GM12875 (cell line): ENCODE data around the gene CPSF6.
A peak's percentile ranks its signal among the peaks of the same experiment; 100 is the strongest.

ENCODE experiments used
- H3K4me3 ChIP-seq: one replicate; pipeline ENCODE4 v1.5.1; 2011; ENCODE audit warnings: low read depth, low read length, control low read depth
- TF ChIP-seq, protein P1 (sequence below): IDR thresholded peaks from 2 replicates; pipeline ENCODE4 v1.5.1; 2011; ENCODE audit warnings: low read depth, mild to moderate bottlenecking, control low read depth, inconsistent platforms, low read length, moderate library complexity, borderline replicate concordance; ENCODE audit not compliant: insufficient read depth

The CPSF6 gene

DNA sequence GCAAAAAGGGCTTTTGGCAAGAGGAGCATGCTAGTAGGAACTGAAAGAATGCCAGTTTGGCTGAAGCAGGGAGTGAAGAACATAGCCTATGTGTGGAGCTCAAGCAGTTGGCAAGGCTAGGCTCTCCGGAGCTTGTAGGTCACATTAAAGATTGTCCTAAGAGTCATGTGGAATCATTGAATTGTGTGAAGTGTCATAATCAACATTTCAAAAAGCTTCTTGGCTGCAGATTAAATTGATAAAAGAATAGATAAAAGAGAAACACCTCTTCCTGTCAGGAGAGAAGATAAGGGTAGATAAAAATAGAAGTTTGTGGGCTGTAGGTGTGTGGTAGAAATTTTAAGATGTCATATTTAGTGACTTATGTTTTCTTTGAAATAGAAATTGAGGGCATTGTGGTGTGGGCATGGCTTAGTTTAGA, 36.1 kb downstream of the CPSF6 start:
- H3K4me3 ChIP-seq, result no peak overlapping the region
- TF ChIP-seq, protein P1, sequence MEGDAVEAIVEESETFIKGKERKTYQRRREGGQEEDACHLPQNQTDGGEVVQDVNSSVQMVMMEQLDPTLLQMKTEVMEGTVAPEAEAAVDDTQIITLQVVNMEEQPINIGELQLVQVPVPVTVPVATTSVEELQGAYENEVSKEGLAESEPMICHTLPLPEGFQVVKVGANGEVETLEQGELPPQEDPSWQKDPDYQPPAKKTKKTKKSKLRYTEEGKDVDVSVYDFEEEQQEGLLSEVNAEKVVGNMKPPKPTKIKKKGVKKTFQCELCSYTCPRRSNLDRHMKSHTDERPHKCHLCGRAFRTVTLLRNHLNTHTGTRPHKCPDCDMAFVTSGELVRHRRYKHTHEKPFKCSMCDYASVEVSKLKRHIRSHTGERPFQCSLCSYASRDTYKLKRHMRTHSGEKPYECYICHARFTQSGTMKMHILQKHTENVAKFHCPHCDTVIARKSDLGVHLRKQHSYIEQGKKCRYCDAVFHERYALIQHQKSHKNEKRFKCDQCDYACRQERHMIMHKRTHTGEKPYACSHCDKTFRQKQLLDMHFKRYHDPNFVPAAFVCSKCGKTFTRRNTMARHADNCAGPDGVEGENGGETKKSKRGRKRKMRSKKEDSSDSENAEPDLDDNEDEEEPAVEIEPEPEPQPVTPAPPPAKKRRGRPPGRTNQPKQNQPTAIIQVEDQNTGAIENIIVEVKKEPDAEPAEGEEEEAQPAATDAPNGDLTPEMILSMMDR, result no peak

DNA sequence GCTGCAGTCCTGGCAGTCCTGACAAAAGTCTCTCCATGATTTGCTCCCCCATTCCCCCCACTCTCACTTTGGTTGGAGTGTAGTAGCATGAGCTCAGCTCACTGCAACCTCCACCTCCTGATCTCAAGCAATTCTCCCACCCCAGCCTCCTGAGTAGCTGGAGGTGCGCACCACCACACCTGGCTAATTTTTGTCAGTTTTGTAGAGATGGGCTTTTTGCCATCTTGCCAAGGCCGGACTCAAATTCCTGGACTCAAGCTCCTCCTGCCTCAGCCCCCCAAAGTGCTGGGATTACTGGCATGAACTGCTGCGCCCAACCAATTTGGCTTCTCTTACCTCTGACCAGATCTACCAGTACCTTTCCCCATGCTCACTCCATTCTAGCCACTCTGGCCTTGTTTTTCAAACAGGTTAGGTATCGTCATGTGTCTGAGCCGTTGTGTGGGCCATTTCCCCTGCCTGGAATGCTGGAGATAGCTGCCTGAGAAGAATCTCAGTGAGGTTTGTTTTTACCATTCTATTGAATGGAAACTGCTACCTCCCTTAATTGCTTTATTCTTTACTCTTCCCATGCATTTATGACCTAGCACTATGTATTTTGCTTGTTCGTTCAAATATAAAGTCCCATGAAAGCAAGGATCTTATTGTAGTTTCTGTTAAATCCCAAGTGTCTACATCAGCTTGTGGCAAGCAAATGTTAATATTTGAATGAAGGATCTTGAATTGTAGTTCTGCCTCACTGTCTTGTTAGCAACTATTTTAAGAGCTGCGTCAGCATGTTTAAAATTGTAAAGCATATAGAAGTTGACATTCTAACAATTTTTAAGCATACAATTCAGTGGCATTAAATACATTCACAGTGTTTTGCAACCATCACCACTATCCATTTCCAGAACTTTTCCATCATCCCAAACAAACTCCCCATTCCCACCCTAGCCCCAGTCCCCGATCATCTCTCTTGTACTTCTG, 39.7 kb downstream of the CPSF6 start:
- H3K4me3 ChIP-seq, result no peak overlapping the region
- TF ChIP-seq, protein P1, result no peak

DNA sequence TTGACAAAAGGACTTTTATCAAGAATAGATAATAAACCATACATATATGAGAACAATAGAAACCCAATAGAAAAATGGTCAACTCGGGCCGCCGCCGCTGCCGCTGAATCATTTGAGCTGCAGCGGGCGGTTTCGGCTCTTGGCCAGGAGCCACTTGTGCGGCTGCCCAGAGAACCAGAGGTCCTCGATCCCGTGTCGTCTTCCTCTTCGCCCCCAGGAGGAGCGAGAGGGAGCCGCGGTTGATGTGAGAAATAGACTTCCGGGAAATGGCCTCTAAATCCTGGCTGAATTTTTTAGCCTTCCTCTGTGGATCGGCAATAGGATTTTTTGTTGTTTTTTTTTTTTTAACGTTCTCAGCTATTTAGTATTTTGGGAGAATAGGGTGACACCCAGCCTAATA, 44.8 kb downstream of the CPSF6 start:
- TF ChIP-seq, protein P1, result no peak
- H3K4me3 ChIP-seq, result no peak overlapping the region

DNA sequence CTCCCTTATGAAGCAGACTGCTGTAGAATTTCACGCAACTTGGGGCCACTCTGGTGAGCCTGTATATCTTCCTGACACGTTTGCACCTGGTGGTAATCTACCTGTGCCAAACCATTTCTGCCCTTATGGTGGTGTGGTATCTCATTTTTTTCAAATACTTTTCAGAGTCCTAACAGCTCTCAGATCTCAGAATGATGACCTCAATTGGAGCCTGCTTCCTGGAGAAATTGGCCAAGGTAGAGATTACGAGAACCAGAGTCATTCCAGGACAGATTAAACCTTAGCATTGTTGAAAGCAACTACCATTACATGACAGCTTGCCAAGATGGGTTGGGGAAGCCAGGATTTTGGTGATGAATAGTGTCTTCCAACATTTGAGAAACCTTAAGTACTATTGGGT, 48.2 kb downstream of the CPSF6 start:
- H3K4me3 ChIP-seq, result no peak overlapping the region
- TF ChIP-seq, protein P1, result no peak

DNA sequence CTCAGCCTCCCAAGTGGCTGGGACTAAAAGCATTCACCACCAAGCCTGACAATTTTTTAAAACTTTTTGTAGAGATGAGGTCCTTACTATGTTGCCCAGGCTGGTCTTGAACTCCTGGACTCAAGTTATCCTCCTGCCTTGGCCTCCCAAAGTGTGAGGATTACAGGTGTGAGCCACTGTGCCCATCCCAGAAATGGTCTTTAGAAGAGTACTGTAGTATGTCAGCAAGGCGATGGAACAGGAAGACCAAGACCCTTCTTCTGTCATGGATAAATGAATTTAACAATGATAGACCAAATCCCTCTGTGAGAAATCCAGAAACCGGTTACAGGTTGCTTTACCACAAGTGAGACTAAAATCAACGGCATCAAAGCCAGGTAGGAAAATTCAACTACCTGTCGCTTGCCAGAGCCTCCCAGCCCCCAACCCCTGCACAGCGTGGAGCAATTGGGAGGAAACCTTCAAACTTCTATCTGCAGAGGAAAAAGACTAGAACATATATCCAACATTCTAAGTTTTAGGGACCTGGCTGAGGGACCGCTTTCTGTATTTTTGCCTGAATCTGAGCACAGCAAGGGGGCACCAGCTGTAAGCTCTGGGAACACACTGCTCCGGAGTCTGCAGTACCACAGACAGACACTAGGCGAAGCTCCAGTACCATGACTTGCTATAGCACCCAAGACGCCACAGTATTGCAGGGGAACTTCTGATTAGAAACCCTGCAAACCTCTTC, 51.3 kb downstream of the CPSF6 start:
- TF ChIP-seq, protein P1, result peak; percentile 98
- H3K4me3 ChIP-seq, result no peak overlapping the region

DNA sequence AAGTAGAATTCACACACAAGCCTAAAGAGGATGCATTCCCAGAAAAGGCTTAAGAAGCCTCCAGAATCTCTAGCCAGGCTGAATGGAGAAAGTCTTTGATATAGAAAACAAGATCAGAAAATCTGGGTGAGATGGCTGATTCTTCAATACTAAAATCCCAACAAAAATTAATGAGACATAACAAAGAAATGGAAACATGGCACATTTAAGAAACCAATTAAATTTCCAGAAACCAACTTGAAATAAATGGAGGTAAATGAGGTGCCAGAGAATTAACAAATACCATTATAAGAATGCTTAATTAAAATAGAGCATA, 51.9 kb downstream of the CPSF6 start:
- TF ChIP-seq, protein P1, result no peak
- no peak overlapping the region for H3K4me3 ChIP-seq
